ENCODE measurements around the gene IRF7. TPM values are rescaled to one million over a fixed set of nuclear protein-coding genes. Genes with fewer than 3 reads are reported as not detected.

Gene IRF7
- total and polyA plus RNA-seq, 9 of the 15 experiments (the other 6 are each of a cell fraction or from before 2014, with no cell fraction given) = 0.27 to 7.6 (median 1.8) TPM

GRCh38 chr11:575313-575995, 40.3 kb downstream of the IRF7 start (continued):
- peak; percentile 15; the same call in 1 of the 2 replicates for TF ChIP-seq THAP12 (CRISPR knock-in tag; IDR thresholded peaks at IDR 0.05)
- TF ChIP-seq CHD1 (IDR thresholded peaks at IDR 0.05; ENCODE audit: low read length) = no peak
- TF ChIP-seq MYBL2 (IDR thresholded peaks at IDR 0.05; ENCODE audit: low read depth) = no peak
- TF ChIP-seq MYBL2 (CRISPR knock-in tag; IDR thresholded peaks at IDR 0.05; ENCODE audit: borderline replicate concordance) = no peak
- TF ChIP-seq TOE1 (IDR thresholded peaks at IDR 0.05; ENCODE audit: borderline replicate concordance) = no peak
- TF ChIP-seq TOE1 (CRISPR knock-in tag; IDR thresholded peaks at IDR 0.05; ENCODE audit: borderline replicate concordance, low read depth) = no peak
- TF ChIP-seq RNF219 (CRISPR knock-in tag; IDR thresholded peaks at IDR 0.05) = no peak
- TF ChIP-seq HMG20B (CRISPR knock-in tag; IDR thresholded peaks at IDR 0.05) = no peak
- TF ChIP-seq ZBTB2 (IDR thresholded peaks at IDR 0.05) = 0 out of 2 replicates have a peak, but pooled peaks have one; percentile 15
- no peak for TF ChIP-seq ZNF124 (CRISPR knock-in tag; IDR thresholded peaks at IDR 0.05)
- TF ChIP-seq ZNF740 (CRISPR knock-in tag; IDR thresholded peaks at IDR 0.05) = no peak
- no peak for TF ChIP-seq ZNF740 (tag; IDR thresholded peaks at IDR 0.05)
- 0 out of 4 replicates have a peak, but pooled peaks of 1 of the 2 experiments have one; percentile 26 for TF ChIP-seq UBTF (IDR thresholded peaks at IDR 0.05; ENCODE audit: borderline replicate concordance in 1 of 2, low read depth in 2 of 2, low read length in 2 of 2)
